Esophagus muscularis mucosa (tissue), 4 donors: ENCODE data around the gene FANCC. TPM values are rescaled to one million over a fixed set of nuclear protein-coding genes. Genes with fewer than 3 reads are reported as not detected.
A peak's percentile ranks its signal among the peaks of the same experiment; 100 is the strongest.
"Not testable (repeated sequence)": the region's sequence is repeated elsewhere in the genome, so short reads cannot be mapped to it uniquely, and the experiment has no call there.

ENCODE experiments used
- DNase-seq: peaks from one replicate; pipeline ENCODE4 v3.0.0-alpha.2; 2017; ENCODE audit errors: extremely low spot score
- H3K27ac ChIP-seq, 4 donors: fragments of 200-600 bp; sonication (generic); replicated peaks in 1 of 4; 1 replicate in 3 of 4; 2 replicates in 1 of 4; pipeline ENCODE4 v1.5.1; 2016 to 2019; ENCODE audit warnings: mild to moderate bottlenecking in 1 of 4
- H3K27me3 ChIP-seq, 4 donors: fragments of 200-600 bp; sonication (generic); one replicate each; pipeline versions ENCODE4 v1.5.1 to v1.6.0; 2016 to 2019
- H3K36me3 ChIP-seq, 4 donors: fragments of 200-600 bp; sonication (generic); one replicate each; pipeline ENCODE4 v1.5.1; 2016 to 2019
- H3K4me1 ChIP-seq, 4 donors: fragments of 200-600 bp; sonication (generic); one replicate each; pipeline ENCODE4 v1.5.1; 2016 to 2019
- H3K4me3 ChIP-seq, 4 donors: fragments of 200-600 bp; sonication (generic); 1 replicate in 2 of 4; 2 replicates in 2 of 4; pipeline ENCODE4 v1.5.1; 2016 to 2019; ENCODE audit warnings: mild to moderate bottlenecking in 4 of 4, moderate library complexity in 1 of 4
- H3K9me3 ChIP-seq, 4 donors: fragments of 200-600 bp; sonication (generic); 1 replicate in 3 of 4; 2 replicates in 1 of 4; pipeline ENCODE4 v1.5.1; 2016 to 2019
- CTCF ChIP-seq, 3 experiments: fragments of 200-600 bp in 2 of 3; fragments of 450-650 bp in 1 of 3; sonication (generic) in 2 of 3; IDR thresholded peaks; one replicate each; pipeline ENCODE4 v1.5.1; 2017 to 2019; ENCODE audit warnings: antibody characterized with exemption in 3 of 3, mild to moderate bottlenecking in 2 of 3, moderate library complexity in 1 of 3
- EP300 ChIP-seq: sonication (generic); formaldehyde crosslinking; IDR thresholded peaks from one replicate; pipeline ENCODE4 v1.6.1; 2017; ENCODE audit warnings: antibody characterized with exemption
- POLR2A ChIP-seq: fragments of 450-650 bp; IDR thresholded peaks from one replicate; pipeline ENCODE4 v1.6.1; 2017; ENCODE audit warnings: antibody characterized with exemption, moderate library complexity, mild to moderate bottlenecking, low read depth
- POLR2AphosphoS5 ChIP-seq, 2 donors: sonication (generic); formaldehyde crosslinking; IDR thresholded peaks; one replicate each; pipeline ENCODE4 v1.6.1; 2017; ENCODE audit warnings: antibody characterized with exemption in 2 of 2
- WGBS: methylation state at CpG from one replicate; pipeline ENCODE4 v1.1.5; 2018; 5-methylcytosine and 5-hydroxymethylcytosine counted together
- intact Hi-C: fragments of 100-400 bp; cut with DNase I; formaldehyde crosslinking; loops from one replicate; pipeline ENCODE4 v1.15.1; 2023
- total RNA-seq, 4 donors: library from RNA; depleted of rRNA; stranded (reverse); fragments of >200 nt; gene quantifications; one replicate each; pipeline versions ENCODE4 v1.1.0 to v1.2.1, GENCODE V29; 2016

The FANCC gene
- total RNA-seq, 4 donors from 2014 or later, result 5.3 to 9.5 (median 6.8) TPM

- DNase-seq, result no peak
- Histone ChIP-seq H3K27ac (peak overlapping the region in 2 of 4 donors; percentile 5 to 16), H3K27me3 (no peaks in the 10 kb centered on the region), H3K9me3 (no peaks in the 10 kb centered on the region), H3K4me1 (no peaks in the 10 kb centered on the region), H3K36me3 (no peaks in the 10 kb centered on the region), H3K4me3 (no peak overlapping the region)
- intact Hi-C loops, result no loop called here
- WGBS, result 91% methylated on average over 2 of the region's 2 CpGs
- TF ChIP-seq POLR2AphosphoS5 (IDR thresholded peaks at IDR 0.05) (no peak), POLR2A (no peak), CTCF (IDR thresholded peaks at IDR 0.05) (no peak), EP300 (no peak)
Observed at GRCh38 chr9:95332860-95333259, 15.4 kb upstream of the FANCC start.

- Histone ChIP-seq H3K27ac (no peak overlapping the region), H3K9me3 (no peaks in the 10 kb centered on the region), H3K27me3 (no peaks in the 10 kb centered on the region), H3K36me3 (no peaks in the 10 kb centered on the region), H3K4me3 (no peak overlapping the region), H3K4me1 (no peaks in the 10 kb centered on the region)
- intact Hi-C loops, result no loop called here
- DNase-seq, result no peak
- TF ChIP-seq POLR2A, result no peak
- TF ChIP-seq EP300, result no peak
- WGBS, result 85% methylated on average over 5 of the region's 5 CpGs
Observed at GRCh38 chr9:95330720-95331404, 13.4 kb upstream of the FANCC start.

- H3K36me3 ChIP-seq, H3K9me3 ChIP-seq, H3K27me3 ChIP-seq, H3K27ac ChIP-seq, H3K4me3 ChIP-seq, H3K4me1 ChIP-seq, intact Hi-C loops: not testable (repeated sequence)
- 84% methylated on average over 6 of the region's 6 CpGs for whole genome bisulfite sequencing
- peak; percentile 19 for DNase-seq
Observed at GRCh38 chr9:95329061-95329460, 11.6 kb upstream of the FANCC start.

- no peak overlapping the region for H3K4me3 ChIP-seq
- TF ChIP-seq CTCF (IDR thresholded peaks at IDR 0.05) (no peak), POLR2A (no peak)
- no peaks in the 10 kb centered on the region for H3K36me3 ChIP-seq
- H3K9me3 ChIP-seq, result no peaks in the 10 kb centered on the region
- intact Hi-C loops, result no loop called here
- H3K27me3 ChIP-seq, result no peaks in the 10 kb centered on the region
- DNase-seq, result no peak
- H3K27ac ChIP-seq, result no peak overlapping the region
- WGBS, result 53% methylated on average over 1 of the region's 1 CpG
- H3K4me1 ChIP-seq, result no peaks in the 10 kb centered on the region
Observed at GRCh38 chr9:95327239-95327865, 9.8 kb upstream of the FANCC start.

- no peaks in the 10 kb centered on the region for H3K36me3 ChIP-seq
- H3K4me3 ChIP-seq, result no peak overlapping the region
- intact Hi-C loops, result no loop called here
- no peaks in the 10 kb centered on the region for H3K9me3 ChIP-seq
- WGBS, result 58% methylated on average over 1 of the region's 1 CpG
- no peak for DNase-seq
- TF ChIP-seq POLR2A, result no peak
- no peak for TF ChIP-seq POLR2AphosphoS5 (IDR thresholded peaks at IDR 0.05)
- no peak for TF ChIP-seq CTCF (IDR thresholded peaks at IDR 0.05)
- TF ChIP-seq EP300, result no peak
- no peaks in the 10 kb centered on the region for H3K4me1 ChIP-seq
- H3K27me3 ChIP-seq, result no peaks in the 10 kb centered on the region
- H3K27ac ChIP-seq, result no peak overlapping the region
Observed at GRCh38 chr9:95325221-95325620, 7.7 kb upstream of the FANCC start.

- no peak for DNase-seq
- WGBS, result 10% methylated on average over 9 of the region's 10 CpGs
- intact Hi-C loops, result loop anchor here (1.0 kb wide), 1 partner anchor 193 kb away; no protein-coding TSS in a partner anchor
- peak overlapping the region; percentile 95 to 99 (median 97) for H3K27ac ChIP-seq
- H3K36me3 ChIP-seq, result no peaks in the 10 kb centered on the region
- H3K9me3 ChIP-seq, result no peaks in the 10 kb centered on the region
- peaks cover 6 to 25% (median 15%) of the 10 kb centered on the region in 4 donors for H3K4me1 ChIP-seq
- peak overlapping the region; percentile 73 to 100 (median 96) for H3K4me3 ChIP-seq
- H3K27me3 ChIP-seq, result no peaks in the 10 kb centered on the region
- no peak for TF ChIP-seq POLR2AphosphoS5 (IDR thresholded peaks at IDR 0.05)
- no peak for TF ChIP-seq POLR2A
- TF ChIP-seq CTCF (IDR thresholded peaks at IDR 0.05), result no peak
- no peak for TF ChIP-seq EP300
Observed at GRCh38 chr9:95317893-95318211, 343 bp upstream of the FANCC start.
